HEK293T (cell line): ENCODE measurements around the gene BCAS1.

Experiments used
- CTCF ChIA-PET: fragments of 350-600 bp; formaldehyde crosslinking; extraction: SDS; loops from one replicate; lab custom pipeline; 2021; ENCODE audit warnings: antibody characterized with exemption, inconsistent platforms; lab: Yijun Ruan, JAX
- POLR2A ChIA-PET: fragments of 350-600 bp; formaldehyde crosslinking; extraction: SDS; loops from one replicate; lab custom pipeline; 2020; ENCODE audit warnings: antibody characterized with exemption, inconsistent platforms; lab: Yijun Ruan, JAX
- DNase-seq: peaks from one replicate; pipeline ENCODE4 v3.0.0; 2012; ENCODE audit warnings: mixed read lengths; ENCODE audit errors: extremely low spot score
- ARNT ChIP-seq: fragments of 450-650 bp; IDR thresholded peaks from 2 replicates; pipeline ENCODE4 v1.6.1; 2017; ENCODE audit warnings: mild to moderate bottlenecking
- BHLHE40 ChIP-seq: fragments of 450-650 bp; IDR thresholded peaks from 2 replicates; pipeline ENCODE4 v1.6.1; 2016; ENCODE audit warnings: mild to moderate bottlenecking, moderate library complexity, borderline replicate concordance
- CTBP1 ChIP-seq: fragments of 450-650 bp; IDR thresholded peaks from 2 replicates; pipeline ENCODE4 v1.6.1; 2016; ENCODE audit warnings: borderline replicate concordance
- ELF4 ChIP-seq: fragments of 450-650 bp; IDR thresholded peaks from 2 replicates; pipeline ENCODE4 v1.6.1; 2017; ENCODE audit warnings: antibody characterized with exemption
- FOXA1 ChIP-seq: fragments of 450-650 bp; IDR thresholded peaks from 2 replicates; pipeline ENCODE4 v1.6.1; 2016; ENCODE audit warnings: mild to moderate bottlenecking
- FOXK2 ChIP-seq: fragments of 450-650 bp; IDR thresholded peaks from 2 replicates; pipeline ENCODE4 v1.6.1; 2016; ENCODE audit warnings: mild to moderate bottlenecking
- FOXM1 ChIP-seq: fragments of 450-650 bp; IDR thresholded peaks from 2 replicates; pipeline ENCODE4 v1.6.1; 2017; ENCODE audit warnings: mild to moderate bottlenecking, borderline replicate concordance
- HDGF ChIP-seq: fragments of 450-650 bp; IDR thresholded peaks from 2 replicates; pipeline ENCODE4 v1.6.1; 2017; ENCODE audit warnings: antibody characterized with exemption, borderline replicate concordance
- L3MBTL2 ChIP-seq: fragments of 450-650 bp; conservative IDR thresholded peaks from 2 replicates; pipeline ENCODE4 v1.6.1; 2016; ENCODE audit warnings: mild to moderate bottlenecking
- LEF1 ChIP-seq: fragments of 450-650 bp; IDR thresholded peaks from 2 replicates; pipeline ENCODE4 v1.6.1; 2017; ENCODE audit warnings: mild to moderate bottlenecking, borderline replicate concordance
- NFRKB ChIP-seq: fragments of 450-650 bp; IDR thresholded peaks from 2 replicates; pipeline ENCODE4 v1.6.1; 2016; ENCODE audit warnings: mild to moderate bottlenecking, moderate library complexity
- PKNOX1 ChIP-seq: fragments of 450-650 bp; IDR thresholded peaks from 2 replicates; pipeline ENCODE4 v1.6.1; 2016
- SP1 ChIP-seq: fragments of 450-650 bp; IDR thresholded peaks from 2 replicates; pipeline ENCODE4 v1.6.1; 2017
- SUZ12 ChIP-seq: fragments of 450-650 bp; IDR thresholded peaks from 2 replicates; pipeline ENCODE4 v1.6.1; 2016; ENCODE audit warnings: mild to moderate bottlenecking
- TARDBP ChIP-seq: fragments of 450-650 bp; IDR thresholded peaks from 2 replicates; pipeline ENCODE4 v1.6.1; 2016
- ZNF384 ChIP-seq: fragments of 450-650 bp; IDR thresholded peaks from 2 replicates; pipeline ENCODE4 v1.6.1; 2016

BCAS1 gene

GRCh38 chr20:54103762-54104600 lies 33.6 kb upstream of the BCAS1 start:
- no peak for DNase-seq
- ChIA-PET POLR2A (no interaction called here), CTCF (interaction anchor here (0.7 to 2.0 kb wide), 13 partner anchors 8 to 104 kb away, joined by 3 to 9 read pairs (median 4); partner anchors contain the start of gene PFDN4)
- TF ChIP-seq L3MBTL2 (0 out of 2 replicates have a peak, but pooled peaks have one; percentile 4), HDGF (no peak)

GRCh38 chr20:54103067-54103761 lies 32.8 kb upstream of the BCAS1 start:
- no peak for TF ChIP-seq LEF1
- no peak for TF ChIP-seq ARNT
- no peak for TF ChIP-seq HDGF
- TF ChIP-seq L3MBTL2 = peak; percentile 45; the same call in 1 of the 2 replicates
- TF ChIP-seq ELF4 = no peak
- no peak for TF ChIP-seq ZNF384
- ChIA-PET CTCF (interaction anchor here (0.6 to 2.0 kb wide), 12 partner anchors 9 to 105 kb away, joined by 3 to 9 read pairs (median 4); partner anchors contain the start of gene PFDN4), POLR2A (no interaction called here)
- peak; percentile 74 for DNase-seq

GRCh38 chr20:54102543-54102942 lies 32.1 kb upstream of the BCAS1 start:
- ChIA-PET CTCF (interaction anchor here (0.6 to 1.4 kb wide), 4 partner anchors 13 to 97 kb away, joined by 3 to 5 read pairs (median 4); no protein-coding TSS in a partner anchor), POLR2A (no interaction called here)

GRCh38 chr20:54100563-54100962 lies 30.2 kb upstream of the BCAS1 start:
- no peak for DNase-seq
- CTCF ChIA-PET = interaction anchor here (0.7 kb wide), 1 partner anchor 99 kb away, joined by 4 read pairs; no protein-coding TSS in a partner anchor
- TF ChIP-seq PKNOX1 (no peak), ELF4 (no peak), LEF1 (no peak), FOXA1 (no peak), L3MBTL2 (no peak), ARNT (no peak), SP1 (no peak), NFRKB (no peak), SUZ12 (no peak), TARDBP (no peak), ZNF384 (no peak), BHLHE40 (no peak), FOXK2 (no peak), FOXM1 (no peak), CTBP1 (no peak)
- POLR2A ChIA-PET = no interaction called here

More at GRCh38 chr20:54102543-54102942, 32.1 kb upstream of the BCAS1 start:
- no peak for TF ChIP-seq LEF1
- TF ChIP-seq FOXM1 = no peak
- TF ChIP-seq SP1 = no peak
- TF ChIP-seq L3MBTL2 = no peak
- TF ChIP-seq BHLHE40 = no peak
- no peak for TF ChIP-seq SUZ12
- no peak for TF ChIP-seq TARDBP
- no peak for TF ChIP-seq CTBP1
- TF ChIP-seq ZNF384 = no peak
- TF ChIP-seq ARNT = no peak
- no peak for TF ChIP-seq HDGF
- TF ChIP-seq PKNOX1 = no peak
- no peak for TF ChIP-seq FOXA1
- TF ChIP-seq ELF4 = no peak
- no peak for TF ChIP-seq FOXK2
- no peak for TF ChIP-seq NFRKB
- no peak for DNase-seq

- ChIA-PET CTCF (no interaction called here), POLR2A (no interaction called here)
- DNase-seq = no peak
- TF ChIP-seq BHLHE40 (no peak), FOXA1 (no peak), ZNF384 (no peak), TARDBP (no peak), HDGF (no peak)
These were observed 29.5 kb upstream of the BCAS1 start for GRCh38 chr20:54099894-54100293.

GRCh38 chr20:54098047-54098446 lies 27.7 kb upstream of the BCAS1 start:
- no peak for TF ChIP-seq HDGF
- TF ChIP-seq ZNF384 = no peak
- no peak for TF ChIP-seq ARNT
- TF ChIP-seq FOXA1 = no peak
- TF ChIP-seq L3MBTL2 = no peak
- TF ChIP-seq CTBP1 = no peak
- TF ChIP-seq PKNOX1 = no peak
- TF ChIP-seq BHLHE40 = no peak
- TF ChIP-seq FOXK2 = no peak
- TF ChIP-seq LEF1 = no peak
- POLR2A ChIA-PET = no interaction called here
- no peak for DNase-seq
- CTCF ChIA-PET = interaction anchor here (1.8 kb wide), 1 partner anchor 102 kb away, joined by 6 read pairs; no protein-coding TSS in a partner anchor
